Choroid plexus epithelial cell (primary cell): ENCODE results near the gene C5.

ENCODE experiments used
- DNase-seq: peaks from one replicate; pipeline ENCODE4 v3.0.0-alpha.2; 2010; ENCODE audit warnings: low read depth
- H3K4me3 ChIP-seq: 2 replicates; pipeline ENCODE4 v1.5.1; 2011; ENCODE audit warnings: low read depth, mild to moderate bottlenecking, control low read depth, low read length, moderate library complexity
- CTCF ChIP-seq: conservative IDR thresholded peaks from 2 replicates; pipeline ENCODE4 v1.5.1; 2011; ENCODE audit warnings: low read depth, mild to moderate bottlenecking, control low read depth, inconsistent platforms, low read length, moderate library complexity

The C5 gene

GRCh38 chr9:120922404-120923195 is 127.5 kb downstream of the C5 start:
- H3K4me3 ChIP-seq = no peak overlapping the region
- DNase-seq = no peak
- TF ChIP-seq CTCF = no peak

DNA sequence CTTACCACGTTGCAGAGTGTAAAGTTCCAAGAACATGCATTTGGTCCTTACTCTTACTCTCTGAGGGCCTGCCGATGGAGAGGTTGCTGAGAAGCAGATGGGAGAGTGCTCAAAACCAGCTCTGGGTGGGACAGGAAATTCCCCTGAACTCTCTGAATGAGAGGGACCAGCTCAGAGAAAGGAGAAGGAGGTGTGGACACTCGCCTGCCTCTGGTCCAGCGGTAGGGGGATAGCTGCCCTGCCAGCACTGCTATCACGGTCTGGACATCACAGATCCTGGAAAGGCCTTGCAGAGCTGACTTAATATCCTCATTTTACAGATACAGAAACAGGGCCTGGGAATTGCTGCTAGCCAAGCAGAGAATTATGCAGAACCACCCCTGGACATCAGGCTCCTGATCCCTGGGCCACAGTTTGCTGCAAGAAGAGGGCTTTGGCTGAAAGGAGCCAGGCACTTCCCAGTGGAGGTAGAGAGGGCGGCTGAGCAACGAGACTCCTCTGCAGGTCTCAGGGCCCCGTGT is 128.4 kb downstream of the C5 start:
- TF ChIP-seq CTCF = peak; percentile 27
- no peak overlapping the region for H3K4me3 ChIP-seq
- DNase-seq = no peak

DNA sequence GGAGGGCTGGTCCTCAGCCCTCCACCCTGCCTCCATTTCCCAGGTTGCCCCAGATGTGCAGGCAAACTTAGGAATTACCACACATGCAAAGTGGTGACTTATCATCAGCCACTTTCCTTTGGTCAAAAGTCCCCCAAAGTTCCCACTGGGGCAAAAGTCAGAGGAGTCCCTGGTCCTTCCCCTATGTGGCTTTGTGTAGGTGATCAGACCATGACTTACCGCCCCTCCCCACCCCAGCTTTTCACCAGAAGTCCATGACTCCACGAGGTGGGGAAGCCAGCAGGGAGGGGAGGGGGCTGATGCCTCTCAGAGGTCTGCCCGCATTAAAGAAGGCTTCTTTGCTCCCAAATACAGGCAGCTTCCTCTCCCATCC is 129.3 kb downstream of the C5 start:
- no peak overlapping the region for H3K4me3 ChIP-seq
- TF ChIP-seq CTCF = no peak
- DNase-seq = no peak

DNA sequence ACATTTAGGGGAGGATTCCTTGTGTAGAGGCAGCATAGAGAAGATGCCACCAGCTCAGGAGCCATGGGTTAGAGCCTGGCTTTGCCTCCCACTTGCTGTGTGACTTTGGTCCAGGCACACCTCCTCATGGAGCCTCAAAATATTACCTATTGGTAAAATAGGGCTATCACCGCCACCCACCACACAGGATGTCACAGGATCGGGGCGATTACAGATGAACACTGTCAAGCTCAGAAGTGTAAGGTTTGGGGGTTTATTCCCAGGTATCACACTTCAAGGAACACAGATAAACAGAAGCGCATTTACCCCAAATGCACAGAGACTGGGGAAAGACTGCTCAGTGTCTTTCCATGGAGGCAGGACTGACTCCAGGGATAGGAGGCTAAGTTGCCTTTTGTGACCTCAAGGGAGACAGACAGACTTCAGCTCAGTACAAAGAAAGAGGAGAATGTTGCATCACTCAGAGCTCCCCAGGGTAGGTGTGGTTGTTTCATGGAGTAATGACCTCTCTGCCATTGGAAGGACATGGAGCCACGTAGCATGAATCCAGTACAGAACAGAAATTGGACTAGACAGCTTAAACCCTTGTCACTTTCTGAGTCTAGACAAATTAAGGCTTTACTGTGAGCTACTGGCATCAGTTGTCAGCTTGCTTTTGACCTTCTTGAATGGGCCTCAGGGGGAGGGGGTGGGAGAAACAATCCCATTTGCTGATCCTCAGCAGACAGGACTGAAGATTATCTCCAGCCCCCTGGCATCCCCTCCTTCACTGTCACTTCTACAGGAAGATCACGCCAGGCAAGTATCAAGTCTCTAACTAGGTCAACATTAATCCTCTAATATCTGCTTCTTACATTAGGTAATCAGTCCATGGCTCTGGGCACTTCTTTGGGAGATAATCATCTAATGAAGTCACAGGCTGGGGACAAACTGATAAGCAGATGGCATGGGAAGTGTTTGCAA is 130.0 kb downstream of the C5 start:
- DNase-seq = no peak
- TF ChIP-seq CTCF = no peak
- H3K4me3 ChIP-seq = no peak overlapping the region

DNA sequence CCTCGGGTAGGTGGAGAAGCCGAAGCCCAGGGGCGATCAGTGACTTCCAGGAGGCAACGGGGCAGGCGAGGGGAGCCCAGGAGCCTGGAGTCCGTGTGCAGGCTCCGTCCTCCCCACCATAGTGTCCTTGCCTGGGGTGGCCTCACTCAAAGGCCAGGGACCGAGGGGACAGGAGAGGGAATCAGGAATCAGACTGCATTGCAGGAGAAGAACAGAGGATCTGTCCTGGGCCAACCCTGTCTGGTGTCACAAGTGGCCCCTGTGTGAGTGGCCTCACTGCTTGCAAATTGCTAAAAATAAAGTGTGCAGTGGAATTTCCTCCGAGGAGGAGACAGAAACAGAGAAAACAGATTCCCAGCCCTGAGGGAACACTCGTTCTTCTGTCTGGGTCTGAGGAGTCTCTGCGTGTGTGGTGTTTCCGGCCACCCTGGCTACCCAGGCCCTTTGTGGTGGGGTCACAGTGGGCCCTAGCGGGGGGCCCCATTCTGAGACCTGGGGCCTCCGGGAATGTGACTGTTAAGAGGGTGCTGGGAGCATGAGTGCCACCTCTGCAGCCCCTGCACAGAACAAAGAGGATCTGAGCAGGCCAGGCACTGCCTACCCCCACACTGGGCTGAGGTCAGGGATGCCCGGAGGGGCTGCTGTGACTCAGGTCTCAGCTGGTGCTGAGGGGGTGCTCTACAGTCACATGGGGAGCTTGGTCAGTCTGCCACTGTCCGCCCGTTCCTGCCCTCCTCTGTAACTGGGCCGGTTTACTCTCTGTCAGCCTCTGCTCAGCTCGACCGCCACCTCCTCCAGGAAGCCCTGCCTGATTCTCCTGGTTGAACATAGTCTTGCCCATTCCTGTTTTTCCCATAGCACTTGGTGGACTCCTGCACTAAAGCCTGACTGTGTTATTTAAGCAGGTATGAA is 130.9 kb downstream of the C5 start:
- no peak for TF ChIP-seq CTCF
- H3K4me3 ChIP-seq = no peak overlapping the region
- peak; percentile 39 for DNase-seq
